AG10803 (cell line): Measurements from ENCODE around the gene TMEM37.
A peak's percentile ranks its signal among the peaks of the same experiment; 100 is the strongest.

Experiments used
- DNase-seq: peaks from one replicate; pipeline ENCODE4 v3.0.0; 2010; ENCODE audit warnings: low read depth
- H3K4me3 ChIP-seq: 2 replicates; pipeline ENCODE4 v1.5.1; 2011; ENCODE audit warnings: mild to moderate bottlenecking, low read length, control low read depth
- TF ChIP-seq, protein P1 (sequence below): conservative IDR thresholded peaks from 2 replicates; pipeline ENCODE4 v1.5.1; 2011; ENCODE audit warnings: mild to moderate bottlenecking, low read length, control low read depth, inconsistent platforms

TMEM37 gene

DNA sequence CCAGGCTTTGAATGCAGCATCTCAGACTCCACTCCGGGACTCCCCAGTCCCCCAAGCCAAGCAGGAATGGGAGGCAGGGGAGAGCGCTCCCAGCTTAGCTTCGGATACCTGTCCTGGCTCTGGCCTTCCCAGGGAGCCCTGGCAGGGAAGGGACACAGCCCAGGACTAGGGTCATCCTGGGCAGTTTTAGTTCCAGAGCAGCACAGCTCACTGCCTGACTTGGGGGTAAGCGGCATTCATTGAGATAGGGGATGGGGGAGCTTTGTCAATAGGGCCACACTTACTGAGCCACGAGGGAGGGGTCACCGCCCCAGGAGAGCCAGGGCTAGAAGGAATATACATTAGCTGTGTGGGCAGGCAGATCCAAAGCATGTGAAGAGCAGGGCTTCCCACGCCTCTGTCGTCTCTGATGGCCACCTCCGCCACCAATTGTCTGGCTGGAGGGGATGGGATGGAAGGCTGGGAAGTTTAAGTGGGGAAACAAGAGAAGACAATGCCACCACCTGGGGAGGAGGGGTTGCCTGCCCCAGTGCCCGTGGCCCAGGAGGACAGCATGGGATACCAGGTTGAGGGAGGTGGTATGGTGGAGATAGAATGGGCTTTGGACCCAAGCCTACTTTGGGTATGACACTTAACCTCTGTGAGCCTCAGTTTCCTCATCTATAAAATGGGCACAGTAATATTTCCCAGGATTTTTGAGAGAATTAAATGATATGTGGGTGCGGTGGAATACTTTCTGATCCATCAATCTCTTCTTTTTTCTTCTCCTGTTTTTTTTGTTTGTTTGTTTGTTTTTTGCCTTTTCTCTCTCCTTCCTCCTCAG is 52.5 kb downstream of the TMEM37 start:
- H3K4me3 ChIP-seq = no peak overlapping the region
- TF ChIP-seq, protein P1, sequence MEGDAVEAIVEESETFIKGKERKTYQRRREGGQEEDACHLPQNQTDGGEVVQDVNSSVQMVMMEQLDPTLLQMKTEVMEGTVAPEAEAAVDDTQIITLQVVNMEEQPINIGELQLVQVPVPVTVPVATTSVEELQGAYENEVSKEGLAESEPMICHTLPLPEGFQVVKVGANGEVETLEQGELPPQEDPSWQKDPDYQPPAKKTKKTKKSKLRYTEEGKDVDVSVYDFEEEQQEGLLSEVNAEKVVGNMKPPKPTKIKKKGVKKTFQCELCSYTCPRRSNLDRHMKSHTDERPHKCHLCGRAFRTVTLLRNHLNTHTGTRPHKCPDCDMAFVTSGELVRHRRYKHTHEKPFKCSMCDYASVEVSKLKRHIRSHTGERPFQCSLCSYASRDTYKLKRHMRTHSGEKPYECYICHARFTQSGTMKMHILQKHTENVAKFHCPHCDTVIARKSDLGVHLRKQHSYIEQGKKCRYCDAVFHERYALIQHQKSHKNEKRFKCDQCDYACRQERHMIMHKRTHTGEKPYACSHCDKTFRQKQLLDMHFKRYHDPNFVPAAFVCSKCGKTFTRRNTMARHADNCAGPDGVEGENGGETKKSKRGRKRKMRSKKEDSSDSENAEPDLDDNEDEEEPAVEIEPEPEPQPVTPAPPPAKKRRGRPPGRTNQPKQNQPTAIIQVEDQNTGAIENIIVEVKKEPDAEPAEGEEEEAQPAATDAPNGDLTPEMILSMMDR = no peak
- DNase-seq = no peak

DNA sequence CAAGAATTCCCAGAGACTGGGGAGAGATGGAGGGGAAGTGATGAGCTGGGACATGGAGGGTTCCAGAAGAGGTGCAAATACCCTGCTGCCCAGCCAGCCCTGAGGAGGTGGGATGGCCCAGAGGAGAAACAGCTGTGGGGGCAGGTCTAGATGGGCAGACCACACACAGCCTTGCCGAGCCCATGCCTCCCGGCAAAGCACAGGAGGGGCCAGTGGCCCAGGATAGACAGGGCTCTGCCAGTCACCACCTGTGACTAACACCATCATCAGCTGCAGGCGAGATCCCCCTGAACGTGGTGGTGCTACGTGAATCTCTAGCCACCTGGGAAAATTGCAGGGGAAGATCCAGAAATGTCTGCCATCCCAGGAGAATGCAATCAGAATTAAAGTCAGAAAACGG is 53.2 kb downstream of the TMEM37 start:
- TF ChIP-seq, protein P1 = no peak
- H3K4me3 ChIP-seq = no peak overlapping the region
- DNase-seq = no peak

DNA sequence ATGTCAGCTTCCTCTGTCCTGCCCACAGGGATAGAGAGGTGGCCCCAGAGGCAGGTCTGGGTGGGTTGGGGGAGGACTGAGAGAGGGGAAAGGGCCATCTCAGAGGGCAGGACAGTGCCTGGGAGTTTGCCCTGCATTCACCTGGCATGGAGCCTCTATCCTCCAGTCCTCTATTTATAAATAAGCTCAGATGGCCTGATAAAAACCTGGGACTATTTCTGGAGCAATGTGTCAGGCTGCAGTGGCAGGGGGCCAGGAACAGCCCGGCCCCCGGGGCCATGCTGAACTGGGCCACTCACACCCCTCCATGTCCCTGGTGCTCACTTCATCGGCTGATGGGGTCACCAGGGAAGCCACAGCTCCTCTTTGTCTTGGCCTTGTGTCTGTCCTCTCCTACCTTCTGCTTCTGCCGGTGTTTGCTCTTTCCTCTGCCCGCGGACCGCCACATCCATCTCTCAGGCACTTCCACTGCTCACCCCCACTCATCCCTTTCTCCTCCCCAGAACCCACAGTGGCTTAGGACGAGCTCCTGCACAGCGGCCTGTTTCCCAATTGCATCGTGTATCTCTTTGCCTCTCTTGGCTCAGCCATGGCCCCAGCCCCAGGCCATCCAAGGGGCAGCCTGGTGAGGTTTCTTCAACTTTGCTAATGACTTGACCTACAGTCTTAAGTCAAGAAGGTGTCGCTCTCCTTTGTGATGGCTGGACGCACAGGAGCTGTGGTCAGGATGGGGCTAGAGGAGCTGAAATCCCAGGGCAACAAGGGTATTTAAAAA is 53.9 kb downstream of the TMEM37 start:
- no peak for DNase-seq
- no peak overlapping the region for H3K4me3 ChIP-seq
- TF ChIP-seq, protein P1 = no peak

DNA sequence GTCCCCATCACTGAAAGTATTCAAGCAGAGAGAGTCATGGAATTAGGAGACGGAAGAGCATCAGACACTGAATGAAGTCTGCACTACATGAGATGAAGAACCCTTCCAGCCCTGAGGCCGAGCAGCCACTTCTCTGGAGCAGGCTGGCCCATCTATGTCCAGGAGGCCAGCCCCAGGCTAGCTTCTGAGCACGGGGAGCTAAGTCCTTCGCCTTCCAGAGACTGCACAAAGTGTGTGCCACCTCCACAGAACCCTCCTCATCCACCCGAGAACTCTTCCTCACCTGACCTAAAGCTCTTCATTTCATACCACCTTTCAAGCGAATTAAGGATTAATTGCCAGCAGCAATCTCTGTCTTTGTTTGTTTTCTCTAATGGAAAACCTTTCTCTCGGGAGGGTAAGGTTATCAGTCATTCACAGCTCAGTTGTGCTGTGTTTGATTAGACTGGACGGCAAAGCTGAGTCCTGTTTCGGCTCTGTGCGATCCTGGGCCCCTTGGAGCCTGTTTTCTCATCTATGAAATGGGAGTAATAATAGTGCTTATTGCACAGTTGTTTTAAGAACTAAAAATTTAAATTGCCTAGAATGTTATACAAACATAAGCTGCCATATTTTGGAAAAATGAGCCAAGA is 54.7 kb downstream of the TMEM37 start:
- no peak overlapping the region for H3K4me3 ChIP-seq
- no peak for DNase-seq
- TF ChIP-seq, protein P1 = no peak

DNA sequence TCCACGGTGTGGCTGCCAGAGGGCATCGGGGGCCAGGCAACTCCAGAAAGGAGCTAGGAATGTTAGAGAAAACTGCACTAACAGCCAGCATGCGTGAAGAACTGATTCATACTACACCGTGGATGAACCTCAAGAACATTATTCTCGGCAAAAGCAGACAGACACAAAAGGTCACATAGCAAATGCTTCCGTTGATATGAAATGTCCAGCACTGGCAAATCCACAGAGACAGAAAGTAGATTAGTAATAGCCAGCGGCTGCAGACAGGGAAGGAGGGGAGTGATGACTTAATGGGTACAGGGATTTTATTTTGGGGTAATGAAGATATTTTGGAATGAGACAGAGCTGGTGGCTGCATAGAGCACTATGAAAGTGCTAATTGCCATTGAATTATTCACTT is 55.2 kb downstream of the TMEM37 start:
- peak; percentile 6 for DNase-seq
- TF ChIP-seq, protein P1 = no peak
- H3K4me3 ChIP-seq = no peak overlapping the region

DNA sequence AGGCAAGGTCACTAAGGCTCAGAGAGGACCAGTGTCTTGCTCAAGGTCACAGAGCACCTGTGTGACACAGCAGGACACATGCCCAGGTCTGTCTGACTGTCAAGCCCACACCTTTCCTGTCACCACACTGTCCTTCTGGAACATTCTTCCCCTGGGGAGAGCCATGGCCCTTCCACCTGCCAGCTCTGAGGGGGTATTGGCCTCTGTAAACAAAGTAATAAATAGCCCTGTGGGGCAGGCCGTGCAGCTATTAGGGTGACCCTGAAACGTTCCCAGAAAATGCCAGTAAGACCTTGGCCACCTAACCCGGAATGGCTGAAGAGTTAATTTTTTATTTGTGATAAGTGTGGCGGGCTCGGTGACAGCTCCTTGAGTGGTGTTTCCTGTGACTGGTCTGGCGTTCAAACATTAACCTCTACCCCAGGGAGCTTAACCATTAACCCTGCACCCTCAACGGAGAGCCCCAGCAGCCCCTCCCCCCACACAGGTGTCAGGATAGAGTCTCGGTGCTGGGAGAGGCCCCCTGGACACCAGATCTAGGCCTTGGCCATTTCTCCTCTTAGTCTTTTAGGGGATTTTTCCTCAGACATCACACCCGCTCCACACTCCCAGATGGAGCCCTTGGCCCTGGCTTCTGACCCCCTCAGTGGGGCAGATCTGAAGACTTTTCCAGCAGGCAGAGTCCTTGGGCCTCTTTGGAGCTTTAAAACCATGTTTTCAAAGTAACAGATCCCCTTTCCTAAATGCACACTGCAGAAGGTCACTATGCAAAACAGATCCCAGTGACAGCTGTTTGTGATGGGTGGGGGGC is 56.0 kb downstream of the TMEM37 start:
- TF ChIP-seq, protein P1 = no peak
- H3K4me3 ChIP-seq = no peak overlapping the region
- no peak for DNase-seq
